ENCODE results near the gene MBNL3.

DNA sequence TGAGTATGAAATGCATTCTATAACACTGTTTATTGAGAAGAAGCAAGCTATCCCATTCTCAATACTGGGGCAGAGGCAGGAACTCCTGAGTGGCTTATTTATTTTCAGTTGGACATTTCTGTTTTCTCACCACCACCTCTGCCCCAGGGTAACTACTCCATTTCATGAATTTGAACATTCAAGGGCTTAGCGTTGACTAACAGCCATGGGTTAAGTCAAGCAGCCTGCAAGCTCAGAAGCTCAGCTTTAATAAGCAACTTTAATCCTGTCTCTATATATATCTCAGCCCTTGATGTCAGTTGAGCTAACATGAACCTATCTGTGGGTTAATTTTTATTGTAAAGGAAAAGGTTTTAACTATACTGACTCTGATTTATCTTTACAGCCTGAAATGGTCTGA, 93.8 kb downstream of the MBNL3 start:
- TF ChIP-seq YY1 (IDR thresholded peaks at IDR 0.05; ENCODE audit: insufficient read depth, insufficient read length), result no peak
- TF ChIP-seq ZNF274 (IDR thresholded peaks at IDR 0.05; ENCODE audit: low read depth, low read length), result no peak
- TF ChIP-seq SUZ12 (IDR thresholded peaks at IDR 0.05; ENCODE audit: extremely low read depth, insufficient read depth, insufficient read length), result no peak
